Naive thymus-derived CD4-positive, alpha-beta T cell (primary cell): ENCODE data around the gene GNG12. TPM values are rescaled to one million over a fixed set of nuclear protein-coding genes. Genes with fewer than 3 reads are reported as not detected.
"Not testable (repeated sequence)": the region's sequence is repeated elsewhere in the genome, so short reads cannot be mapped to it uniquely, and the experiment has no call there.

Experiments used
- ATAC-seq: fragments of 150-1000 bp; cut with Tn5 transposase; 2 replicates; pipeline ENCODE4 v1.10.0; 2021; ENCODE audit warnings: mild to moderate bottlenecking, moderate library complexity
- CTCF ChIA-PET: fragments of 350-600 bp; sonication (Branson Sonifier 250); formaldehyde crosslinking; loops from one replicate; lab custom pipeline; 2021; ENCODE audit warnings: antibody characterized with exemption; lab: Charles Lee
- POLR2A ChIA-PET: fragments of 350-600 bp; sonication (Branson Sonifier 250); formaldehyde crosslinking; loops from one replicate; lab custom pipeline; 2021; ENCODE audit warnings: antibody characterized with exemption, inconsistent platforms; lab: Charles Lee
- DNase-seq, 9 donors: peaks; one replicate each; pipeline versions ENCODE4 v3.0.0 to v3.0.0-alpha.2; 2020 to 2022; ENCODE audit warnings: mixed read lengths in 1 of 9
- H3K27ac ChIP-seq: one replicate; pipeline ENCODE4 v1.7.0; 2013; ENCODE audit warnings: mild to moderate bottlenecking, low read depth, low read length, moderate library complexity
- H3K27me3 ChIP-seq, 2 donors: one replicate each; pipeline ENCODE4 v1.7.0; 2013; ENCODE audit warnings: low read length in 2 of 2, mild to moderate bottlenecking in 2 of 2, moderate library complexity in 2 of 2; ENCODE audit not compliant: control insufficient read depth in 2 of 2, insufficient read depth in 2 of 2
- H3K36me3 ChIP-seq, 3 experiments: 1 replicate in 2 of 3; 2 replicates in 1 of 3; pipeline ENCODE4 v1.7.0; 2013; ENCODE audit warnings: low read length in 3 of 3, mild to moderate bottlenecking in 3 of 3, moderate library complexity in 1 of 3; ENCODE audit not compliant: insufficient read depth in 3 of 3, control insufficient read depth in 2 of 3
- H3K4me1 ChIP-seq, 2 donors: one replicate each; pipeline ENCODE4 v1.7.0; 2013; ENCODE audit warnings: low read length in 2 of 2, mild to moderate bottlenecking in 2 of 2, moderate library complexity in 1 of 2; ENCODE audit not compliant: control insufficient read depth in 2 of 2, insufficient read depth in 2 of 2
- H3K4me3 ChIP-seq: 2 replicates; pipeline ENCODE4 v1.7.0; 2013; ENCODE audit warnings: mild to moderate bottlenecking, low read length
- H3K9me3 ChIP-seq, 3 experiments: 1 replicate in 2 of 3; 2 replicates in 1 of 3; pipeline ENCODE4 v1.7.0; 2013; ENCODE audit warnings: low read length in 3 of 3; ENCODE audit not compliant: control insufficient read depth in 2 of 3
- H3K27ac Mint-ChIP-seq, 9 donors: one replicate each; pipeline ENCODE4 v1.8.0; 2020 to 2022; ENCODE audit warnings: mixed read lengths in 9 of 9, mild to moderate bottlenecking in 8 of 9, moderate library complexity in 5 of 9, inconsistent platforms in 2 of 9
- H3K27me3 Mint-ChIP-seq, 5 donors: one replicate each; pipeline ENCODE4 v1.8.0; 2021 to 2022; ENCODE audit warnings: mixed read lengths in 5 of 5, mild to moderate bottlenecking in 1 of 5
- H3K36me3 Mint-ChIP-seq, 5 donors: one replicate each; pipeline ENCODE4 v1.8.0; 2020 to 2022; ENCODE audit warnings: mixed read lengths in 5 of 5, mild to moderate bottlenecking in 3 of 5, inconsistent platforms in 1 of 5
- H3K4me1 Mint-ChIP-seq, 7 donors: one replicate each; pipeline ENCODE4 v1.8.0; 2020 to 2022; ENCODE audit warnings: mixed read lengths in 7 of 7, mild to moderate bottlenecking in 3 of 7, inconsistent platforms in 1 of 7
- H3K4me3 Mint-ChIP-seq, 10 donors: one replicate each; pipeline ENCODE4 v1.8.0; 2020 to 2022; ENCODE audit warnings: mild to moderate bottlenecking in 10 of 10, mixed read lengths in 10 of 10, moderate library complexity in 6 of 10, inconsistent platforms in 2 of 10
- H3K9me3 Mint-ChIP-seq, 11 donors: one replicate each; pipeline ENCODE4 v1.8.0; 2020 to 2022; ENCODE audit warnings: mixed read lengths in 11 of 11, mild to moderate bottlenecking in 4 of 11, inconsistent platforms in 1 of 11, moderate library complexity in 1 of 11
- intact Hi-C, 2 donors: fragments of 100-400 bp; cut with micrococcal nuclease; formaldehyde crosslinking; loops; one replicate each; pipeline ENCODE4 v1.15.1; 2023
- polyA plus RNA-seq, 2 donors: library from polyadenylated mRNA; unstranded; fragments of 300-500 nt; fragmentation: Illumina TruSeq; gene quantifications; one replicate each; pipeline ENCODE4 v1.2.3, GENCODE V29; 2021
- total RNA-seq, 6 experiments: library from RNA in 5 of 6; stranded (reverse) in 5 of 6; gene quantifications; 1 replicate in 5 of 6; 2 replicates in 1 of 6; pipeline ENCODE4 v1.2.3 and lab custom pipeline; 2021 to 2026

GNG12 gene
- total and polyA plus RNA-seq, 7 experiments from 2014 or later = not detected

DNA sequence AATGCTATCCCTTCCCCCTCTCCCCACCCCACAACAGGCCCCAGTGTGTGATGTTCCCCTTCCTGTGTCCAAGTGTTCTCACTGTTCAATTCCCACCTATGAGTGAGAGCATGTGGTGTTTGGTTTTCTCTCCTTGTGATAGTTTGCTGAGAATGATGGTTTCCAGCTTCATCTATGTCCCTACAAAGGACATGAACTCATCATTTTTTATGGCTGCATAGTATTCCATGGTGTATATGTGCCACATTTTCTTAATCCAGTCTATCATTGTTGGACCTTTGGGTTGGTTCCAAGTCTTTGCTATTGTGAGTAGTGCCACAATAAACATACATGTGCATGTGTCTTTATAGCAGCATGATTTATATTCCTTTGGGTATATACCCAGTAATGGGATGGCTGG lies 168.0 kb downstream of the GNG12 start:
- H3K27me3 ChIP-seq, H3K4me1 Mint-ChIP-seq, H3K27ac ChIP-seq, H3K36me3 ChIP-seq, POLR2A ChIA-PET, H3K36me3 Mint-ChIP-seq, H3K9me3 Mint-ChIP-seq, H3K4me1 ChIP-seq, H3K27ac Mint-ChIP-seq, DNase-seq, H3K9me3 ChIP-seq, intact Hi-C loops, ATAC-seq, CTCF ChIA-PET, H3K4me3 ChIP-seq, H3K4me3 Mint-ChIP-seq: not testable (repeated sequence)
- peaks cover 6 to 49% (median 25%) of the 10 kb centered on the region in 5 donors for H3K27me3 Mint-ChIP-seq

DNA sequence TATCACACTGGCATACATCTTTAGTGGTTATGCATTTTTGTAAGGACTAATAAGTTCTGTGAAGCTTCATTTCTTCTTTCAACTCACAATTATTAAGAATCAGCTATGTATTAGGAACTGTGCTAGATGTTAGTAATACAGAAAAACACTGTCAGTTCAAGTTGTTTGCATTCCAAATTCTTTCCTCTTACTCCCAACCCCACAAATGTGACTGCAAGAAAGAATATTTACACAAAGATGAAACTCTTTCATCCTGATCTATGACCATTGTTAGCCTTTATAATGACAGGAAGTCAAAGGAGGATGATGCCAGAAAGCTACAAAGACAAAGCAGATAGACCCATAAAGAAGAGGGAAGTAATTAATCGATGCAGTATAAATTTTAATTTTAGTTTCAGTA lies 169.2 kb downstream of the GNG12 start:
- peaks cover 0 to 3% (median 0%) of the 10 kb centered on the region in 11 donors for H3K9me3 Mint-ChIP-seq
- CTCF ChIA-PET = no interaction called here

DNA sequence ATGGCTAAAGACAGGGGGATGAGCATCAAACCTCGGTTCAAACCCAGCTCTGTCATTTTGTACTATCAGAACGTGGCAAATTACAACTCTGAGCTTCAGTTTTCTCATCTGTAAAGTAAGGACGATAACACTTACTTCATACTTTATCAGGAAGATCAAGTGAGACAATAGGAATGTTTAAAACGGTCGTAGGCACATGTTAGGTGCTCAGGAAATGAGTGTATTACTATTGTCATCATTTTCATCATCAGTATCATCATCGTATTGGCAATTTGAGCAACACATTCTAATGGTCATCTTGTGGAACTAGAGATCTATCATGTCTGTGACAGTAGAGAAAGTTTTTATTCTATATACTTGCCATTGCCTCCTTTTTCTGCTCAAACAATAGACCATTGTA lies 170.4 kb downstream of the GNG12 start:
- Histone ChIP-seq H3K36me3 (no peaks in the 10 kb centered on the region), H3K4me3 (no peak overlapping the region), H3K9me3 (no peaks in the 10 kb centered on the region), H3K27ac (no peak overlapping the region), H3K4me1 (no peaks in the 10 kb centered on the region), H3K27me3 (no peaks in the 10 kb centered on the region)
- Mint-ChIP-seq H3K27ac (no peak overlapping the region), H3K4me1 (no peaks in the 10 kb centered on the region), H3K9me3 (peaks cover 0 to 3% (median 0%) of the 10 kb centered on the region in 11 donors), H3K4me3 (no peak overlapping the region), H3K27me3 (peaks cover 10 to 47% (median 33%) of the 10 kb centered on the region in 5 donors), H3K36me3 (peaks cover 0 to 1% (median 0%) of the 10 kb centered on the region in 5 donors)
- ATAC-seq (no peak), DNase-seq (no peak)
- CTCF ChIA-PET = no interaction called here
- intact Hi-C loops = no loop called here
- POLR2A ChIA-PET = no interaction called here

More for the DNA sequence above, 169.2 kb downstream of the GNG12 start:
- no peaks in the 10 kb centered on the region for H3K4me1 ChIP-seq
- no peak for ATAC-seq
- H3K27me3 Mint-ChIP-seq = peaks cover 10 to 48% (median 33%) of the 10 kb centered on the region in 5 donors
- no peaks in the 10 kb centered on the region for H3K36me3 ChIP-seq
- H3K4me1 Mint-ChIP-seq = no peaks in the 10 kb centered on the region
- H3K36me3 Mint-ChIP-seq = peaks cover 0 to 1% (median 0%) of the 10 kb centered on the region in 5 donors
- H3K27me3 ChIP-seq = no peaks in the 10 kb centered on the region
- no peak for DNase-seq
- H3K27ac ChIP-seq = no peak overlapping the region
- intact Hi-C loops = no loop called here
- POLR2A ChIA-PET = no interaction called here
- H3K4me3 ChIP-seq = no peak overlapping the region
- no peak overlapping the region for H3K27ac Mint-ChIP-seq
- no peaks in the 10 kb centered on the region for H3K9me3 ChIP-seq
- no peak overlapping the region for H3K4me3 Mint-ChIP-seq

GRCh38 chr1:67659229-67659628 lies 174.0 kb downstream of the GNG12 start:
- no peak for ATAC-seq
- CTCF ChIA-PET = no interaction called here

DNA sequence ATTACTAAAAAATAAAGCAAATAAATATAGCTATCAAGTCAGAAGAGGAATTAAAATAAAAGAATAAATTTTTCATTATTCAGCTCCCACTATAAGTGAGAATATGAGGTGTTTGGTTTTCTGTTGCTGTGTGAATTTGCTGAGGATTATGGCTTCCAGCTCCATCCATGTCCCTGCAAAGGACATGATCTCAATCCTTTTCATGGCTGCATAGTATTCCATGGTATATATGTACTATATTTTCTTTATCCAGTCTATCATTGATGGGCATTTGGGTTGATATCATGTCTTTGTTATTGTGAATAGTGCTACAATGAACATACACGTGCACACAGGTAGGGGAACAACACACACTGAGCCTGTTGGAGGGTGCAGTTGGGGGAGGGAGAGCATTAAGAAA lies 176.1 kb downstream of the GNG12 start:
- DNase-seq, H3K9me3 ChIP-seq, H3K27ac ChIP-seq, H3K4me3 Mint-ChIP-seq, intact Hi-C loops, H3K9me3 Mint-ChIP-seq, H3K4me1 ChIP-seq, H3K4me1 Mint-ChIP-seq, H3K36me3 ChIP-seq, H3K4me3 ChIP-seq, H3K27me3 ChIP-seq, H3K36me3 Mint-ChIP-seq, ATAC-seq, H3K27ac Mint-ChIP-seq, CTCF ChIA-PET: not testable (repeated sequence)
- POLR2A ChIA-PET = interaction anchor here (1.5 kb wide), 1 partner anchor 29 kb away, joined by 3 read pairs; the partner anchor contains the start of gene GADD45A
- H3K27me3 Mint-ChIP-seq = peaks cover 10 to 34% (median 19%) of the 10 kb centered on the region in 5 donors

More at GRCh38 chr1:67659229-67659628, 174.0 kb downstream of the GNG12 start:
- no peak overlapping the region for H3K27ac ChIP-seq
- no peaks in the 10 kb centered on the region for H3K4me1 ChIP-seq
- H3K36me3 Mint-ChIP-seq = no peaks in the 10 kb centered on the region
- peaks cover 0 to 3% (median 0%) of the 10 kb centered on the region in 11 donors for H3K9me3 Mint-ChIP-seq
- intact Hi-C loops = no loop called here
- H3K4me1 Mint-ChIP-seq = no peaks in the 10 kb centered on the region
- H3K27me3 Mint-ChIP-seq = peaks cover 10 to 38% (median 29%) of the 10 kb centered on the region in 5 donors
- no peak overlapping the region for H3K4me3 ChIP-seq
- no peaks in the 10 kb centered on the region for H3K9me3 ChIP-seq
- no peaks in the 10 kb centered on the region for H3K36me3 ChIP-seq
- no peaks in the 10 kb centered on the region for H3K27me3 ChIP-seq
- DNase-seq = no peak
- no peak overlapping the region for H3K27ac Mint-ChIP-seq
- POLR2A ChIA-PET = no interaction called here
- no peak overlapping the region for H3K4me3 Mint-ChIP-seq

DNA sequence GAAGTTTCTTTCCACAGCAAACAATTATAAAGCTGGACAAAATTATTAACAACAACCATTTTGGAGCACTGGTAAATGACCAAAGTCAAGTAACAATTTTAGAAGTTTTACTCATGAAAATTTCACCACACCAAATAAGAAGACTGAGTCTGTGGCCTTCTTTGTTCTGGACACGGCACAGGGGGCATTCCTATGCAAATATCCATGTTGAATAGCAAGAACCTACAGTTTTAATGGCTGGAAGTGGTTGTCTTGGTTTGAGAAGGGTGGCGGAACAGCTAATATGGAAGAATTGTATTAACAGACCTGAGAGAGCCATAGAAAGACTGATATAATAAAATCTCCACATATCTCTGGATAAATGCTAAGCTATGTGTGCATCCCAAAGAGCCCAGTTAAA lies 177.7 kb downstream of the GNG12 start:
- Mint-ChIP-seq H3K4me3 (no peak overlapping the region), H3K9me3 (peaks cover 0 to 3% (median 0%) of the 10 kb centered on the region in 11 donors), H3K36me3 (no peaks in the 10 kb centered on the region), H3K4me1 (no peaks in the 10 kb centered on the region), H3K27ac (no peak overlapping the region), H3K27me3 (peaks cover 7 to 30% (median 10%) of the 10 kb centered on the region in 5 donors)
- DNase-seq (no peak), ATAC-seq (no peak)
- no peaks in the 10 kb centered on the region for H3K4me1 ChIP-seq
- CTCF ChIA-PET = no interaction called here
- H3K36me3 ChIP-seq = no peaks in the 10 kb centered on the region
- no peaks in the 10 kb centered on the region for H3K9me3 ChIP-seq
- POLR2A ChIA-PET = interaction anchor here (0.7 kb wide), 1 partner anchor 70 kb away, joined by 4 read pairs; no protein-coding TSS in a partner anchor
- H3K4me3 ChIP-seq = no peak overlapping the region
- no peak overlapping the region for H3K27ac ChIP-seq
- H3K27me3 ChIP-seq = no peaks in the 10 kb centered on the region
- intact Hi-C loops = no loop called here

DNA sequence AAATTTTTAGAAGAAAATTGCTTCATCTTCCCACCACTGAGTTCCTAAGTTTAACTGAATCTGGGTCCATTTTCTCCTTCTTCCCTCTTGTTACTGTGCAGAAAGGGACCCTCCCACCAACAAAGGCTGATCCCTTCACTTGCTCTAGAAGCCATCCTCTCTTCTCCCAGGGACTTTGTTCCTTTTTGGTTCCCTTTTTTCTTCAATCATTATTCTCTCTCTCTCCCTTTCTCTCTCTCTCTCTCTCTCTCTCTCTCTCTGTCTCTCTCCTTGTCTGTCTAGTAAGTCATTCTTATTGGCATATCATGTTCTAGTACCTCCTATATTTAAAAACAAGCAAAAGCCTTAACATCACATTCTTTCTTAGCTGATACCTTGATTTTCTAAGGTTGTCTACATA lies 180.0 kb downstream of the GNG12 start:
- no peaks in the 10 kb centered on the region for H3K27me3 ChIP-seq
- ChIA-PET CTCF (no interaction called here), POLR2A (no interaction called here)
- no peaks in the 10 kb centered on the region for H3K36me3 ChIP-seq
- no peak for DNase-seq
- no peaks in the 10 kb centered on the region for H3K4me1 ChIP-seq
- Mint-ChIP-seq H3K4me3 (no peak overlapping the region), H3K36me3 (no peaks in the 10 kb centered on the region), H3K9me3 (peaks cover 0 to 2% (median 0%) of the 10 kb centered on the region in 11 donors), H3K27ac (no peak overlapping the region), H3K4me1 (no peaks in the 10 kb centered on the region), H3K27me3 (peaks cover 0 to 16% (median 0%) of the 10 kb centered on the region in 5 donors)
- H3K9me3 ChIP-seq = no peaks in the 10 kb centered on the region
- no peak overlapping the region for H3K27ac ChIP-seq
- ATAC-seq = no peak
- H3K4me3 ChIP-seq = no peak overlapping the region
- intact Hi-C loops = no loop called here
